Urinary bladder (tissue), 4 donors: ENCODE measurements around the gene MBD2. TPM values are rescaled to one million over a fixed set of nuclear protein-coding genes. Genes with fewer than 3 reads are reported as not detected.

Source experiments
- DNase-seq: peaks from one replicate; pipeline ENCODE4 v3.0.0-alpha.2; 2015; ENCODE audit errors: extremely low spot score
- H3K27ac ChIP-seq: one replicate; pipeline ENCODE4 v1.5.1; 2013; ENCODE audit warnings: low read depth, mild to moderate bottlenecking, moderate library complexity
- H3K36me3 ChIP-seq: one replicate; pipeline ENCODE4 v1.6.1; 2013; ENCODE audit warnings: mild to moderate bottlenecking, moderate library complexity; ENCODE audit not compliant: insufficient read depth
- H3K4me1 ChIP-seq: one replicate; pipeline ENCODE4 v1.6.1; 2013; ENCODE audit warnings: mild to moderate bottlenecking, moderate library complexity; ENCODE audit not compliant: insufficient read depth
- H3K4me3 ChIP-seq: one replicate; pipeline ENCODE4 v1.5.1; 2013; ENCODE audit warnings: low read depth, low read length
- WGBS: extraction: QIAGEN DNeasy Blood & Tissue Kit; methylation state at CpG from one replicate; pipeline ENCODE4 v1.1.7; 2013; 5-methylcytosine and 5-hydroxymethylcytosine counted together
- polyA plus RNA-seq: library from polyadenylated mRNA; stranded (reverse); fragments of 200-250 nt; gene quantifications from one replicate; pipeline ENCODE4 v1.2.3, GENCODE V29; 2013
- total RNA-seq: library from RNA; depleted of rRNA; stranded (reverse); fragments of >200 nt; gene quantifications from one replicate; pipeline ENCODE4 v1.2.3, GENCODE V29; 2014
- donor health status: healthy with polysubstance abuse.
- donor health status: healthy.

Gene MBD2
- total and polyA plus RNA-seq, 2 donors = 27.0 to 36.0 TPM

GRCh38 chr18:54250846-54251261 is 26.4 kb upstream of the MBD2 start:
- Histone ChIP-seq H3K36me3 (no peaks in the 10 kb centered on the region), H3K4me1 (no peaks in the 10 kb centered on the region), H3K4me3 (no peak overlapping the region), H3K27ac (no peak overlapping the region)
- DNase-seq = no peak
- WGBS = 79% methylated on average over 2 of the region's 2 CpGs

- H3K4me1 ChIP-seq = no peaks in the 10 kb centered on the region
- no peak for DNase-seq
- H3K4me3 ChIP-seq = no peak overlapping the region
- H3K27ac ChIP-seq = peak overlapping the region; percentile 56
- H3K36me3 ChIP-seq = no peaks in the 10 kb centered on the region
- 38% methylated on average over 9 of the region's 9 CpGs for WGBS
These were observed 23.2 kb upstream of the MBD2 start for GRCh38 chr18:54247511-54248175.

DNA sequence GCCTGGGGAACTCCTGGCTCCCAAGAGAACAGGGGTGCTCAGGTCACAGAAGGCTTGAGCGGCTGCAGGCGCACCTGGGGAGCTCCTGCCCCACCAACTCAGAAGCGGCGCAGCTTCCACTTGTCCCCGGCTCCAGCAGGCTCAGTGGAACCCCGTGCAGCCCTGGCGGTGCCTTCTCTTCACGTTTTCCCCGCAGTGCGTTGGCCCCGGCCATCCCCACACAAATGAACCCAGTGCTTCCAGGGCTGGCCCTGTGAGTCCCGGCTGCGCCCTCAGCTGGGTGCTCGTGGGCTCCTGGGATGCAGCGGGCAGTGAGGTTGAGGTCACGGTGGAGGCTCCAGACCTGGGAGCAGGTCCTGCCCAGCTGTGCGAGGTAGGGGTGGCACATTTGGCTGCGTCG is 17.9 kb upstream of the MBD2 start:
- H3K36me3 ChIP-seq = no peaks in the 10 kb centered on the region
- WGBS = 94% methylated on average over 19 of the region's 19 CpGs
- no peaks in the 10 kb centered on the region for H3K4me1 ChIP-seq
- no peak overlapping the region for H3K4me3 ChIP-seq
- DNase-seq = no peak
- H3K27ac ChIP-seq = no peak overlapping the region

DNA sequence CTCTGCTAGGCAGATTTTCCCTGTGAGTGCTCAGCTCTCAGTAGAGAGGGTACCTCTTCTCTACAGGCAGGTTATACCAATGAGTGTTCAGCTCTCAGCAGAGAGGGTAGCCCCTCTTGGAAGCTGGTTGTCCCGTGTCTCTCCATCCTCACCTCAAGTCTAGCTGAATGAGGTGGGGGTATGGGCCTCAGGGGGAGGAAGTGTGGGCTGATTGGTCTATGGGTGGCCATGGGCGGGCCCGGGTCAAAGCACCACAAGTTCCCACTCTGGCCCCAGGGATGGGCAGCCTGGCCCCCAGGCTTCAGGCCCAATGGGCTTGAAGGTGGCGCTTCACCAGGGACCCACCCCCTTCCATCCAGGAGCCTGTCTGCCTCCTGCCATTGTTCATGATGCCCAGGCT is 17.0 kb upstream of the MBD2 start:
- no peak overlapping the region for H3K27ac ChIP-seq
- H3K4me1 ChIP-seq = no peaks in the 10 kb centered on the region
- no peaks in the 10 kb centered on the region for H3K36me3 ChIP-seq
- H3K4me3 ChIP-seq = no peak overlapping the region
- DNase-seq = no peak
- WGBS = 71% methylated on average over 4 of the region's 4 CpGs

DNA sequence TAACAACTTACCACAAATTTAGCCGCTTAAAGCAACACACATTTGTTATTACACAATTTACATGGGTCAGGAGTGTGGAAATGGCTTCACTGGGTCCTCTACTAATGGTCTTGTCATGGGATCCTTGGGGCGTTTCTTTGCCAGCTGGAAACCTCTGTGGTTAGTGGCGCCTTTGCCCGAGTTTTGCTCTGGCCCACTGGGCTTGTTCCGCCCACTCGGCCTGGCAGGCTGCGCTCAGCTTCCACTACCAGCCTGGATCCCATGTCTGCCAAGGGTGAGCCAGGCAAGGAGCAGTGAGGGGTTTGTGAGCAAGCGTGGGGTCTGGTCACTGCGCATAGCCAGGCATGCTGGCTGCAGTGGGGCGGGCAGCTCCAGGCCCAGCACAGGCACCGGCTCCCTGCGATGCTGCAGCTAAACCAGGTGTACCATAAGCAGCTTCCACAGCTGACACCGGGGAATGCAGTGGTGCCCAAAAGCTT is 16.2 kb upstream of the MBD2 start:
- Histone ChIP-seq H3K4me1 (no peaks in the 10 kb centered on the region), H3K36me3 (no peaks in the 10 kb centered on the region), H3K4me3 (no peak overlapping the region), H3K27ac (no peak overlapping the region)
- no peak for DNase-seq
- whole genome bisulfite sequencing = 89% methylated on average over 13 of the region's 13 CpGs

- 40% methylated on average over 2 of the region's 2 CpGs for WGBS
These were observed 15.1 kb upstream of the MBD2 start for GRCh38 chr18:54239601-54240000.

GRCh38 chr18:54239091-54239490 is 14.6 kb upstream of the MBD2 start:
- H3K4me3 ChIP-seq = no peak overlapping the region
- no peaks in the 10 kb centered on the region for H3K36me3 ChIP-seq
- DNase-seq = no peak
- no peak overlapping the region for H3K27ac ChIP-seq
- no peaks in the 10 kb centered on the region for H3K4me1 ChIP-seq
- WGBS = 49% methylated on average over 2 of the region's 2 CpGs

More at GRCh38 chr18:54239601-54240000, 15.1 kb upstream of the MBD2 start:
- Histone ChIP-seq H3K4me1 (no peaks in the 10 kb centered on the region), H3K36me3 (no peaks in the 10 kb centered on the region), H3K4me3 (no peak overlapping the region), H3K27ac (no peak overlapping the region)
- DNase-seq = no peak

DNA sequence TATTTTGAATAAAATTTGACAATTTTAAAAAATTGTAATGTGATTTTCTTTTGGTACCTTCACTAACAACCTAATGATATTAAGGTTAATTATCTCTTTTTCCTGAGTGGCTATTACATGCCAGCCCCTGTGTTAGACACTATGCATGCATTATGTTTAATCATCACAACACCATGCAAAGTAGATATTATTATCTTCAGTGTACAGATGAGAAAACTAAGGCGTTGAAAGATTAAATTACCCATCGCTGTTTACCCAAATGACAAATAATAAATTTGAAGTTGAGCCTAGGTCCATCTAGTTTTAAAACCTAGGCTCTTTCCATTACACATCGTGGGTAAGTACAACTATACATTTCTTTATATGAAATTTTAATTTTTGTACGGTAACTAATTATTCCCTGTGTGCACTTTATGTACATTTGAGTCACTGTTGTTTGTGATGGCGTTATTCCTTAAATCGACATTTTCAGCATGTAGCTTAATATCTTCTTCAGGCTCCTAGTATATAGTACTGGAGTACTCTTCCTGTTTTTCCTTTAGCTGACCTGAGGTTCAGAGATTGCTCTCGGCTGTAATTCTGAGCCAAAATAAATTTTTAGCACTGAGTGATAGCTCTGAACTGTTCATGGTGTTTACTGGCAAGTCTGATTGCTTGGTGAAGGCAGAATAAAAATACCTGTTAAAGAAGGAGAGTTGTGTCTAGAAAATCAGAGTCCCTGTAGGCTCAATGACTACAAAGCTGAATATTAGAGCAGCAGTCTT is 13.9 kb upstream of the MBD2 start:
- WGBS = 78% methylated on average over 7 of the region's 7 CpGs
- Histone ChIP-seq H3K27ac (no peak overlapping the region), H3K4me1 (no peaks in the 10 kb centered on the region), H3K4me3 (no peak overlapping the region), H3K36me3 (no peaks in the 10 kb centered on the region)
- no peak for DNase-seq

- H3K36me3 ChIP-seq = no peaks in the 10 kb centered on the region
- H3K4me3 ChIP-seq = no peak overlapping the region
- 75% methylated on average over 8 of the region's 8 CpGs for WGBS
- no peak overlapping the region for H3K27ac ChIP-seq
- DNase-seq = no peak
- no peaks in the 10 kb centered on the region for H3K4me1 ChIP-seq
These were observed 11.4 kb upstream of the MBD2 start for GRCh38 chr18:54235871-54236270.

GRCh38 chr18:54233747-54234146 is 9.3 kb upstream of the MBD2 start:
- no peaks in the 10 kb centered on the region for H3K36me3 ChIP-seq
- no peak overlapping the region for H3K4me3 ChIP-seq
- no peak overlapping the region for H3K27ac ChIP-seq
- no peaks in the 10 kb centered on the region for H3K4me1 ChIP-seq
- WGBS = 94% methylated on average over 5 of the region's 5 CpGs
- DNase-seq = no peak

DNA sequence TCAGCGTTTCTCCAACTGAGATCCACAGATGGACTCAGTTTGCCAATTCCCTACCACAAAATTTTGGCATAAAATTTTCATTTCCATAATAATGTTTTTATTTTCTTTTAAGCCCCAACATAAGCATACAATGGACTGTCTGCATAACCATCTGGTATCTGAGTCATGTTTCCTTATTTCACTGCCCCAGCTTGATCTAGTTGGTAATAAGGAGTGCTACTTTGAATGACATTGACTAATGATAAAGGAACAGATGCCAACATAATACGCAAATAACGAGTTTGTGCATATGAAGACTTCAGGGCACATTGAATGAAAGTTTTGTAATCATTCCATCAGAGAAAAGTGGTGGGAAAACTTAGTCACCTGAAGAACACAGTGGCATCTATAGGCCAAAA is 8.8 kb upstream of the MBD2 start:
- H3K27ac ChIP-seq = peak overlapping the region; percentile 6
- DNase-seq = no peak
- no peaks in the 10 kb centered on the region for H3K4me1 ChIP-seq
- no peak overlapping the region for H3K4me3 ChIP-seq
- no peaks in the 10 kb centered on the region for H3K36me3 ChIP-seq
- WGBS = 83% methylated on average over 3 of the region's 3 CpGs

DNA sequence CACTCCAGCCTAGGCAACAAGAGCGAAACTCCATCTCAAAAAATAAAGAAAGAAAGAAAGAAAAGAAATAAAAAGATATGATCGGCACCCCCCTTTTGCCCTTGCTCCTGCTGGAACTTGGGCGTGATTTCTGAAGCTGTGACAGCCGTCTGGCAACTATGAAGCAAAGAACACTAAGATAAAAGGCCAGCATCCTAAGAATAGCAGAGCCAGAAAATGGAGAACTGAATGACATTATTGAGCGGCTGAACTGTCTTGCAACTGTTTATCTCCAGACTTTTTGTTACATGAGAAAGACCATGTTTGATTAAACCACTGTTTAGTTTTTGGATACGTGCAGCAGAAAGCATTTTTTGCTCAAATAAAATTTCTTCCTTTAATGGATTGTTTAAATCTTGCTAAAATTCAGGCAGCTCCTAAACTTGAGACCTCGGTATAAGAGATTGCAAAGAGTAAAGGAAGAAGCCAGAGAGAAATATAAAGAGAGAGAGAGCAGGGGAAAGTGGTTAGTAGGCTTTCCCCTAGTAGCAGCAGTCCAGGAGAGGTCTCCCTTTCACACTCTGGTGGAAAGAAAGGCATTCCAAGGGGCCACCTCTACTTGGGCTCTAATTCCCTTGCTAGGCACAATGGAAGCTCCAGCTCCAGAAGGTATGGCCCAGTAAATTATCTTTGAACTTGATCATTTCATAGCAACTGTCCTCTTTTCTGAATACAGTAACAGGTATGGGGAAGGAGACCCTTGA is 8.2 kb upstream of the MBD2 start:
- no peak for DNase-seq
- peak overlapping the region; percentile 6 for H3K27ac ChIP-seq
- WGBS = 61% methylated on average over 7 of the region's 7 CpGs
- H3K4me3 ChIP-seq = no peak overlapping the region
- H3K4me1 ChIP-seq = no peaks in the 10 kb centered on the region
- H3K36me3 ChIP-seq = no peaks in the 10 kb centered on the region

- no peak for DNase-seq
- WGBS = 85% methylated on average over 7 of the region's 7 CpGs
- H3K4me3 ChIP-seq = no peak overlapping the region
These were observed 5.1 kb upstream of the MBD2 start for GRCh38 chr18:54229421-54230059.

More at GRCh38 chr18:54229421-54230059, 5.1 kb upstream of the MBD2 start:
- Histone ChIP-seq H3K4me1 (no peaks in the 10 kb centered on the region), H3K36me3 (no peaks in the 10 kb centered on the region), H3K27ac (no peak overlapping the region)
